ENCODE results near the gene TBC1D16.
A peak's percentile ranks its signal among the peaks of the same experiment; 100 is the strongest.

TBC1D16 gene

GRCh38 chr17:79950306-79950705 lies 85.4 kb downstream of the TBC1D16 start:
- Histone ChIP-seq H3K27ac (no peak overlapping the region), H3K36me3 (peaks cover 0 to 45% (median 35%) of the 10 kb centered on the region in 3 donors), H3K4me1 (peaks cover 0 to 27% (median 24%) of the 10 kb centered on the region in 4 donors), H3K4me3 (no peak overlapping the region), H3K27me3 (no peaks in the 10 kb centered on the region), H3K9me3 (no peaks in the 10 kb centered on the region)
- intact Hi-C loops (cut with DNase I; ENCODE audit: low total_unique reads) = no loop called here
- DNase-seq = peak in 1 of 2 donors; percentile 63
- TF ChIP-seq CTCF (IDR thresholded peaks at IDR 0.05) = no peak

- Histone ChIP-seq H3K27ac (no peak overlapping the region), H3K9me3 (no peaks in the 10 kb centered on the region), H3K4me3 (no peak overlapping the region), H3K4me1 (peaks cover 0 to 27% (median 24%) of the 10 kb centered on the region in 4 donors), H3K36me3 (peaks cover 0 to 51% (median 41%) of the 10 kb centered on the region in 3 donors), H3K27me3 (no peaks in the 10 kb centered on the region)
- TF ChIP-seq CTCF (IDR thresholded peaks at IDR 0.05) = no peak
- intact Hi-C loops (cut with DNase I; ENCODE audit: low total_unique reads) = no loop called here
- peak in 1 of 2 donors; percentile 55 for DNase-seq
Observed at GRCh38 chr17:79949656-79950209, 85.9 kb downstream of the TBC1D16 start.

GRCh38 chr17:79948945-79949655 lies 86.6 kb downstream of the TBC1D16 start:
- Histone ChIP-seq H3K36me3 (peaks cover 0 to 57% (median 47%) of the 10 kb centered on the region in 3 donors), H3K4me3 (no peak overlapping the region), H3K27me3 (no peaks in the 10 kb centered on the region), H3K27ac (no peak overlapping the region), H3K4me1 (peaks cover 0 to 27% (median 24%) of the 10 kb centered on the region in 4 donors), H3K9me3 (no peaks in the 10 kb centered on the region)
- intact Hi-C loops (cut with DNase I; ENCODE audit: low total_unique reads) = no loop called here
- TF ChIP-seq CTCF (IDR thresholded peaks at IDR 0.05) = no peak
- DNase-seq = peak in 1 of 2 donors; percentile 64

- TF ChIP-seq CTCF (IDR thresholded peaks at IDR 0.05) = no peak
- no peaks in the 10 kb centered on the region for H3K27me3 ChIP-seq
- H3K4me3 ChIP-seq = no peak overlapping the region
- no peaks in the 10 kb centered on the region for H3K9me3 ChIP-seq
- intact Hi-C loops (cut with DNase I; ENCODE audit: low total_unique reads) = no loop called here
- H3K27ac ChIP-seq = no peak overlapping the region
- peak in 1 of 2 donors; percentile 50 for DNase-seq
- H3K36me3 ChIP-seq = peaks cover 0 to 63% (median 53%) of the 10 kb centered on the region in 3 donors
- peaks cover 0 to 27% (median 24%) of the 10 kb centered on the region in 4 donors for H3K4me1 ChIP-seq
Observed at GRCh38 chr17:79948406-79948944, 87.2 kb downstream of the TBC1D16 start.

GRCh38 chr17:79947351-79948031 lies 88.2 kb downstream of the TBC1D16 start:
- no peak overlapping the region for H3K4me3 ChIP-seq
- H3K4me1 ChIP-seq = peaks cover 0 to 24% (median 22%) of the 10 kb centered on the region in 4 donors
- peak; percentile 19 to 55 for DNase-seq
- H3K36me3 ChIP-seq = peaks cover 3 to 73% (median 63%) of the 10 kb centered on the region in 3 donors
- intact Hi-C loops (cut with DNase I; ENCODE audit: low total_unique reads) = no loop called here
- no peak for TF ChIP-seq CTCF (IDR thresholded peaks at IDR 0.05)
- no peak overlapping the region for H3K27ac ChIP-seq
- H3K9me3 ChIP-seq = no peaks in the 10 kb centered on the region
- no peaks in the 10 kb centered on the region for H3K27me3 ChIP-seq
